Measurements from ENCODE around the gene ASPHD1.

DNA sequence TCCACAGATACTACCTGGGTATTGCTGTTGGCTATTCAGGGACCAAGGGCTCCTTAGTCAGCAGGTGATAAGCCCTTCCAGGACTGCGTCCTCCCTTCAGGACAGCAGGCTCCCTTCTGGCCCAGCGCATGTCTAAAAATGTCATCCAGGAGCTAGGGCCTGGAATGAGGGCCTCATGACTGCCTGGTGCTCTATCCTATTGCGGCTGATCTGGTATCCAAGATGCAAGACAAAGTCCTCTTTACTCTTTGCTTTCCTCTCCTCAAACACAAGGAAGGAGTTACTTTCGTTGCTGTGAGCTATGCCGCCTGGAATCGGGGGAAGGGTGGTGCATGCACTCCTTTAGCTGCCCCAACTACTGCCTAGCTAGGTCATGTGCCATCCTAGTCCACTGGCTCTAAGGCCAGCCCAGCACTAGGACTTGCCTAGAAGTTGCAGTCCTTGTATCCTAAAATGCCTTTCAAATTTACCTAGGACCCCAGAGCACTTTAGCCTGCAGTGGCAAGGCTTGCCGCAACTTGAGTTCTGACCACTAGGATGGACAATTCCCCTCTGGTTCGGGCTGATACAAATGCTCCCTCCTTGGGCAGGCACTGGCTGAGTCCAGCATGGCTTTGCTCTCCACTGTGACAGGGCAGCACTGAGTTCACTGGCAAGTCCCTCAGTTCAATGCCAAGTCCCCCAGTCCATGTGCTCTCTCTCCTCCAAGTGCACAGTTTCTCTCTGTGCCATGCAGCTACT, 51.5 kb downstream of the ASPHD1 start:
- TF ChIP-seq POLR2A (IDR thresholded peaks at IDR 0.05): no peak
- TF ChIP-seq, protein P1, sequence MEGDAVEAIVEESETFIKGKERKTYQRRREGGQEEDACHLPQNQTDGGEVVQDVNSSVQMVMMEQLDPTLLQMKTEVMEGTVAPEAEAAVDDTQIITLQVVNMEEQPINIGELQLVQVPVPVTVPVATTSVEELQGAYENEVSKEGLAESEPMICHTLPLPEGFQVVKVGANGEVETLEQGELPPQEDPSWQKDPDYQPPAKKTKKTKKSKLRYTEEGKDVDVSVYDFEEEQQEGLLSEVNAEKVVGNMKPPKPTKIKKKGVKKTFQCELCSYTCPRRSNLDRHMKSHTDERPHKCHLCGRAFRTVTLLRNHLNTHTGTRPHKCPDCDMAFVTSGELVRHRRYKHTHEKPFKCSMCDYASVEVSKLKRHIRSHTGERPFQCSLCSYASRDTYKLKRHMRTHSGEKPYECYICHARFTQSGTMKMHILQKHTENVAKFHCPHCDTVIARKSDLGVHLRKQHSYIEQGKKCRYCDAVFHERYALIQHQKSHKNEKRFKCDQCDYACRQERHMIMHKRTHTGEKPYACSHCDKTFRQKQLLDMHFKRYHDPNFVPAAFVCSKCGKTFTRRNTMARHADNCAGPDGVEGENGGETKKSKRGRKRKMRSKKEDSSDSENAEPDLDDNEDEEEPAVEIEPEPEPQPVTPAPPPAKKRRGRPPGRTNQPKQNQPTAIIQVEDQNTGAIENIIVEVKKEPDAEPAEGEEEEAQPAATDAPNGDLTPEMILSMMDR (IDR thresholded peaks at IDR 0.05): no peak
